NCI-H128 (cell line): ENCODE measurements around the gene MXRA8.

ENCODE experiments used
- DNase-seq: peaks from one replicate; lab custom pipeline; 2025; ENCODE audit not compliant: unreplicated experiment; lab: John Stamatoyannopoulos, UW

MXRA8 gene

DNA sequence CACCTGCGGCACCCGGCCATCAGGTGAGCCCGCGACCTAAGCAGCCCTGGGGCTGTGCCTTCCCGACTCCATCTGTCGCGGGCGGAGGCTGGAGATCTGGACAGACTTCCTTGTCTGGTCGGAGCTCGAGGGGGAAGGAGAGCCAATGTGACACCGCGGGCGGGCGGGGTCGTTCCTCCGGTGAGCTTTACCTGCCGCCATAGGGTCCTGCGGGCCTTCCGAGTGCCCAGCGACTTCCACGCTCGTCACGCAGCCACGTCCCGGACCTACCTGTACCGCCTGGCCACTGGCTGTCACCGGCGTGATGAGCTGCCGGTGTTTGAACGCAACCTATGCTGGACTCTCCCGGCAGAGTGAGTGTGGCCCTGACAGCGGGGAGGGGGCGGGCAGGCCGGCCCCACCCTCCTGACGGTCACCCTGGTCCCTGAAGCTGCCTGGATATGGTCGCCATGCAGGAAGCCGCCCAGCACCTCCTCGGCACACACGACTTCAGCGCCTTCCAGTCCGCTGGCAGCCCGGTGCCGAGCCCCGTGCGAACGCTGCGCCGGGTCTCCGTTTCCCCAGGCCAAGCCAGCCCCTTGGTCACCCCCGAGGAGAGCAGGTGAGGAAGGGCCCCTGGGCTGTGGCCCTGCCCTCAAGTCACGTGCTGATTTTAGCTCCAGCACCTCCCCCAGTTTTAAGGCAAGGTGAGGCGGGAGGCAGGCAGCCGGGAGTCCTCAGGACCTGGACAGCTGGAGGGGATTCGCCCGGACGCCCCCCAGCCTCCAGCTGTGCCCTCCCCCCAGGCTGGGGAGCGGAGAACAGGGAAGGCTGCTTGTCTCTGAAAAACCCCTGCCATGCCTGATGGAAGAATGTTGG, 48.9 kb downstream of the MXRA8 start:
- no peak for DNase-seq

GRCh38 chr1:1308756-1309250, 49.6 kb downstream of the MXRA8 start:
- no peak for DNase-seq

GRCh38 chr1:1307923-1308755, 50.2 kb downstream of the MXRA8 start, which contains the start of the genes ACAP3 and PUSL1:
Gene ACAP3 (minus strand): TSS chr1:1307930. CDS start chr1:1307815, 115 bp downstream.
Gene PUSL1 (plus strand): TSS chr1:1308597. CDS start chr1:1308644, 47 bp downstream.
- peak; percentile 77 for DNase-seq

DNA sequence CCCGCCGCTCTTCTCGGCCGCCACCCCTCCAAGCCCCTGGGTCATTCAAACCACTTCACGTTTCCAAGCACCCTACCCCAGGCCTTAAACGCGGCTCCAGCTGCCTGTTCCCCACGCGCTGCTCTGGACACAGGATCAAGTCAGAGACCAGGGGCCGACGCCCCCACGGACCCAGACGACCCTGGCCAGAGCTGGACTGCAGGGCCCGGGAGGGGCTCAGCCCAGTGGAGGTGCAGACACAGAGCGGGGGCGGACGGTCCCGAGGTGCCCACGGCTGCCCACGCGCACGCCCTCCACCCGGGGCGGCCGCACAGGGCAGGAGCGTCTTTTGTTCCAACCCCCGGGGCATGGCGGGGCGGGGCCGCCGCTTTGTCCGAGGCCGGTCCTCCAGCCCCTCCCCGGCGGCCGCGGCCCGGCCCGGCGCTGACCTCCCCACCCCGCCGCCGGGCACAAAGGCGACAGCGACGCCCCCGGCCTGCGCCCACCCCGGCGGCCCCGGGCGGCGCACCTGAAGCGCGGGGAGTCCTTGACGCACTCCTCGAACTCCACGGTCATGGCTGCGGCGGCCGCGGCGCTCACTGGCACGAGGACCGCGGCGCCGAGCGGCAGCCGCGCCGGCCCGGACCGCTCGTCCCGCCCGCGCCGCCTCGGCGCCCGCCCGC, 51.0 kb downstream of the MXRA8 start:
- DNase-seq, result no peak

DNA sequence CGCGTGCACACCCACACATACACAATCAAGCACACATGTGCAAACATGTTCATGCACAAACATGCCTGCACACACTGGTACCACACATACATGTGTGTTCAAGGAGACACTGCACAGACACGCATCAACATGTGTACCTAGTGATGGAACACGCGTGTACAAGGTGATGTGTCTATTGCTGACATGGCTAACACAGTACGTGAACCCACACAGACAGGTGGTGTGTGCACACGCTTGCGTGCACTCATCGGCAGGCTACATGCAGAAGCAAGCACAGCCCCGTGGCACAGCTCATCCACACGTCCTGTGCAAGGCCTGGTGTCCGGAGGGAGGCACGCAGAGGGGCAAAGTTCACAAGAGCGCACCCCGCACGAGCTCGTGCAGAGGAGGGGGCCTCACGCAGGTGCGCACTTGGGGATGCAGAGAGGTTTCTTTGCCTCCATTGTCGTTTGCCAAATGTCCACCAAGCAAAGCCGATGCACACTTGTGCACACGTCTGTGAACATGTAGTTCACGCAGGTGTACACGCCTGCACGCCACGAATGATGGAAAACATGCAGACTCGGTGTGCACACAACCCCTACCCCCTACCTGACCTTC, 51.6 kb downstream of the MXRA8 start:
- DNase-seq, result no peak

DNA sequence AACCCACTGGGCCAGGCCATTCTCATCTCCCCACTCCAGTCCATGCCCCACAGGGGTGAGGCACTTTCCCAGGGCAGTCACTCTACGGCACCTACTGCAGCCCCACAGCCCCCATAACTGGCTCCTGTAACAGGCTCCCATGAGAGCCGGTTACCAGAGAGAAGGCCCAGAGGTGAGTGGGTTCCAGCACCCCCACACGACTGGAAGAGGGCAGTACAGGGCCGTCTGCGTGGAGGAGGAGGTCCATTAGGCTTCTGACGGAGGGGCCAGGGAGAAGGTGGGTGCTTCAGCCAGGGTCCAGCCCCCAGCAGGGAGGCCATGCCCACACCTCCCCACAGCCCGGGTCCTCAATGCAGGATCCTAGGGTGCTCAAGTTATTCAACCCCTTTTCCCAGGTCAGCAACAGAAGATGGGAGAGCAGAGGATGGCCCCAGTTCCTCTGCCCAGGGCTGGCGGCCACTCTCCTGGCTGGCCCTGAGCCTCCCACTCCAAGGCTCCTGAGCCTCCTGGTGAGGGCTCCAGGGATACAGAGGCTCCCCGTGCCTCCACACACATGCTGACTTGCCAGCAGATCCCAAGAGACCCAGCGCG, 52.2 kb downstream of the MXRA8 start:
- no peak for DNase-seq

- DNase-seq, result no peak
These were observed 52.9 kb downstream of the MXRA8 start for GRCh38 chr1:1305300-1306069.

DNA sequence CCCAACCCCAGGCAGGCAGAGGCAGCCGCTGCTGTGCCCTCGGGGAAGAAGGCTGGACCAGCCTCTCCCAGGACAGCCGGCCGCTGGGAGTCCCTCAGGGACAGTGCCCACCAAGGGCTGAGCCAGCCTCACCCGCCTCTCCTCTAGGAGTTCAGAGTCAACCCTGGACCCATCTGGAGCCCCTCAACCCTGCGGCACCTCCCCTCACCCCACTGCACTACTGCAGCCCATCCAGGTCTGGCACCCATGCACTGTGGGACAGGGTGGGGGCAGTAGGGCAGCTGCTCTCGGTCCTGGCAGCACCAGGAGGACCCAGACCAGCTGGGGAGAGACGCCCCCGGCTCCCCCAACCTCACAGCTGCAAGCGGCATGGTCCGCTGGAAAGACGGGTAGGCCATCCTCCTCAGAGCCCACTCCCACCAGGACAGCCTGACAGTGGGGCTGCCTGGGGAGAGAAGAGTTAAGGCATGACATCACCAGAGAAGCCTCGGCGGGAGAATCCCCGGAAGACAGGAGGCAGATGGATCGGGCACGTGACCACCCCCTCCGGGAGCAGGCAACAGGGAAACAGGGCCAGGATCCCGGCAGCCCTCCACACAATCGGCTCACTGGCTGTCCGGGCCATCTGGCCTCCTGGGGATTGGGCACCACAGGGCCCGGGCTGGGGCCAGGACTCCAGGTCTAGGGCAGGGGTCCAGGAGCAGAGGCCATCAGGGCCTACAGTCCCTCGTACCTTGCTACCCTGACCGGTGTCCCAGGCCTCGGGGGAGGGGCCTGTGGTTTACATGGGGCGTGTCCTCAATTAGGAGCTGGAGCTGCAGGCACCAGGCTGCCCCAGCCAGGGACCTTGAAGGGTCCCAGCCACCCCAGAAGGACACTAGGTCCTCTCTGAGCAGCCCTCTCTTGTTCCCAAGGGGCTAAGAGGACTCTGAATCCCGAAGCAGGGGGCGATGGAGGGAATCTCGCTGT, 53.7 kb downstream of the MXRA8 start:
- DNase-seq, result peak; percentile 51

GRCh38 chr1:1303736-1304135, 54.6 kb downstream of the MXRA8 start:
- no peak for DNase-seq

DNA sequence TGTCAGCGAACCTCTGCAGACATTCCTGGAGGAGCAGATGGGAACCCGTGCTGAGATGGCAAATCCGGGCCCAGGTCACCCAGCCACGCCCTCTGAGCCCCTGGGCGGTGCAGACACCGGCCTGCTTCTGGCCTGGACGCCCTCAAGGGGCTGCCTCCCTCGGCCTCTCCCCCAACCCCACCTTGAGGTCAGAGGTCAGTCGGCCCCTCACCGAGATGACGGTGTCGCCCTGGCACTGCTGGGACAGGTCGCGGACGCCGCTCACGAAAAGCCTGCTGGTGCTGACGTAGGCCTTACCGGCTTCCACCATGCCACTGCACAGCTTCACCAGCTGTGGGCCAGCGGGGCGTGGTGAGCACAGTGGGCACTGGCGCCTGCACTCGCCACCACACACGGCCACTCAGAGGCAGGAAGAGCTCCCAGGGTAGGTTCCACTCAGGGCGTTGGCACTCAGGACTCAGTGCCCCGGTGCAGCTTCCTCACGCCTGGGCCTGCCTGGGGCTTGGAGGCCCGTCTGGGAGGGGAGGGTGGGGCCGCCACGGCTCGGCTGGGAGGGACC, 55.3 kb downstream of the MXRA8 start:
- DNase-seq, result no peak
